MM.1S (cell line): ENCODE data around the gene DENND1A.

Experiments used
- CTCF ChIP-seq: fragments of 300-600 bp; sonication (generic); IDR thresholded peaks from 2 replicates; pipeline ENCODE4 v1.5.1; 2016; ENCODE audit warnings: antibody characterized with exemption, low read length, mixed read lengths
- EZH2 ChIP-seq: fragments of 300-600 bp; sonication (generic); optimal IDR thresholded peaks from 2 replicates; pipeline ENCODE3; 2017; ENCODE audit warnings: low read depth, mild to moderate bottlenecking, antibody characterized with exemption, low read length, mixed read lengths
- EZH2phosphoT487 ChIP-seq: fragments of 300-600 bp; sonication (generic); IDR thresholded peaks from 2 replicates; pipeline ENCODE4 v1.6.1; 2018; ENCODE audit warnings: antibody characterized with exemption, low read length

GRCh38 chr9:123974471-123974870, 44.5 kb upstream of the DENND1A start:
- no peak for TF ChIP-seq EZH2
- no peak for TF ChIP-seq EZH2phosphoT487
- TF ChIP-seq CTCF: no peak
